ENCODE results near the gene SYT1.

The SYT1 gene

DNA sequence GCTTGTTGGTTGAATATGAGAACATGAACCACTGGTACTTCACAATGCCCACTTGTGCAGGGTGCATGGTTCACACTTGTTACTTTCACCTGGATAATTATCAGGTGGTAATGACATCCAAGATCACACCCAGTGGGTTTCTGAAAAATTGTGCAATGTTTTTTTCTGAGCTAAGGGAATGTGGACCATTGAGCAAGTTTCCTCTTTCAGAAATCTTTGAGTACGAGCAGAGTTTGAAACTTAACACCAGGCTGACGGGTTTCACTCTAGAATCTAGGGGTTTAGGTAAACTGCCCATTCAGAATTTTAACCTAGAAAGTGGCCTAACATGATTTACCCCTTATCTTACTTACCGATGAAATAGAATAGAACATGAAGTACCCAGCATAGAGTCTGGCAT is 436.6 kb downstream of the SYT1 start:
- no peak overlapping the region for H2AFZ ChIP-seq (ENCODE audit: low read depth, low read length, severe bottlenecking)

DNA sequence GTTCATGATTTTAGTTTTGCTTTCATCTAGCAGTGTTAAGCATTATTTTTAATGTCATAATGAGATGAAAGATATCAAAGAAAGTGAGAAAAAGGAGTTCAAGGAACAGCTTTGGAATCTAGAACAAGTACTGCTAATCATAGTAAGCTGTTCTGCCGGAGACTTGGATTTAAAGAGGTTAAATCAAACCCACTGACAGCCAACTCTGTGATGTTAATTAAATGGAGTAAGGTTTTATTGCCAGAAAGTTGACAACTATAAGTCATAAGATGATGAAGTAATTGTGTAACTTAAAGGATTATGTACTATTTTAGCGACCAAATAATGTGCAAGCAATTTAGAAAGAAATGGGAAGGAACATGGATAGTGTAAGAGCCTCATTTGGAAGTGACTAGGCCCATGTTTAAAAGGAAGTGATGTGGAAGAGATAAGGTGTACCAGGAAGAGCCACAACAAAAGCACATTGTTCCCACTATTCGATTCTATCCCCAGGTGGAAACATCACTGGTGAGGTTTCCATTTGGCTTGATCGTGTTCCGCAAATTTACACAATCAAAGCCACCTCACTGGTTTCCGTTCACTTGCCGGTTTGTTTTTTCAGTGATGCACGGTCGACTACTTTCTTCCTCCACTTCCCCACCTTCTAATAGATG is 437.7 kb downstream of the SYT1 start:
- H3K36me3 ChIP-seq (ENCODE audit: low read length) = no peaks in the 10 kb centered on the region
- no peak overlapping the region for H2AFZ ChIP-seq (ENCODE audit: low read depth, low read length, severe bottlenecking)
- TF ChIP-seq, protein P1, sequence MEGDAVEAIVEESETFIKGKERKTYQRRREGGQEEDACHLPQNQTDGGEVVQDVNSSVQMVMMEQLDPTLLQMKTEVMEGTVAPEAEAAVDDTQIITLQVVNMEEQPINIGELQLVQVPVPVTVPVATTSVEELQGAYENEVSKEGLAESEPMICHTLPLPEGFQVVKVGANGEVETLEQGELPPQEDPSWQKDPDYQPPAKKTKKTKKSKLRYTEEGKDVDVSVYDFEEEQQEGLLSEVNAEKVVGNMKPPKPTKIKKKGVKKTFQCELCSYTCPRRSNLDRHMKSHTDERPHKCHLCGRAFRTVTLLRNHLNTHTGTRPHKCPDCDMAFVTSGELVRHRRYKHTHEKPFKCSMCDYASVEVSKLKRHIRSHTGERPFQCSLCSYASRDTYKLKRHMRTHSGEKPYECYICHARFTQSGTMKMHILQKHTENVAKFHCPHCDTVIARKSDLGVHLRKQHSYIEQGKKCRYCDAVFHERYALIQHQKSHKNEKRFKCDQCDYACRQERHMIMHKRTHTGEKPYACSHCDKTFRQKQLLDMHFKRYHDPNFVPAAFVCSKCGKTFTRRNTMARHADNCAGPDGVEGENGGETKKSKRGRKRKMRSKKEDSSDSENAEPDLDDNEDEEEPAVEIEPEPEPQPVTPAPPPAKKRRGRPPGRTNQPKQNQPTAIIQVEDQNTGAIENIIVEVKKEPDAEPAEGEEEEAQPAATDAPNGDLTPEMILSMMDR (IDR thresholded peaks at IDR 0.05; ENCODE audit: insufficient read depth, low read length, poor library complexity, severe bottlenecking) = no peak
- no peak for TF ChIP-seq EZH2phosphoT487 (conservative IDR thresholded peaks at IDR 0.05; ENCODE audit: low read length)
- no peaks in the 10 kb centered on the region for H3K27me3 ChIP-seq (ENCODE audit: low read length)
- no peaks in the 10 kb centered on the region for H3K79me2 ChIP-seq (ENCODE audit: insufficient read depth, low read length)
- no peaks in the 10 kb centered on the region for H4K20me1 ChIP-seq (ENCODE audit: low read depth, low read length)
- no peak overlapping the region for H3K27ac ChIP-seq (ENCODE audit: low read depth, low read length)
- H3K9ac ChIP-seq (ENCODE audit: low read length) = no peak overlapping the region
- H3K4me3 ChIP-seq (ENCODE audit: insufficient read depth, low read length, poor library complexity, severe bottlenecking) = no peak overlapping the region
- no peak overlapping the region for H3K4me2 ChIP-seq (ENCODE audit: low read depth, low read length, poor library complexity, severe bottlenecking)
- H3K9me3 ChIP-seq (ENCODE audit: insufficient read depth, low read length) = no peaks in the 10 kb centered on the region
- H3K9me2 ChIP-seq (replicated peaks; ENCODE audit: insufficient read depth, low read length) = no peaks in the 10 kb centered on the region
- no peaks in the 10 kb centered on the region for H3F3A ChIP-seq (ENCODE audit: insufficient read depth)

More for the DNA sequence above, 436.6 kb downstream of the SYT1 start:
- no peaks in the 10 kb centered on the region for H3K79me2 ChIP-seq (ENCODE audit: insufficient read depth, low read length)
- no peak overlapping the region for H3K4me3 ChIP-seq (ENCODE audit: insufficient read depth, low read length, poor library complexity, severe bottlenecking)
- TF ChIP-seq, protein P1 (IDR thresholded peaks at IDR 0.05; ENCODE audit: insufficient read depth, low read length, poor library complexity, severe bottlenecking) = no peak
- TF ChIP-seq EZH2phosphoT487 (conservative IDR thresholded peaks at IDR 0.05; ENCODE audit: low read length) = no peak
- no peaks in the 10 kb centered on the region for H3K9me3 ChIP-seq (ENCODE audit: insufficient read depth, low read length)
- H3K4me2 ChIP-seq (ENCODE audit: low read depth, low read length, poor library complexity, severe bottlenecking) = no peak overlapping the region
- H3F3A ChIP-seq (ENCODE audit: insufficient read depth) = no peaks in the 10 kb centered on the region
- H3K27me3 ChIP-seq (ENCODE audit: low read length) = no peaks in the 10 kb centered on the region
- H3K27ac ChIP-seq (ENCODE audit: low read depth, low read length) = no peak overlapping the region
- H4K20me1 ChIP-seq (ENCODE audit: low read depth, low read length) = no peaks in the 10 kb centered on the region
- H3K9me2 ChIP-seq (replicated peaks; ENCODE audit: insufficient read depth, low read length) = no peaks in the 10 kb centered on the region
- no peak overlapping the region for H3K9ac ChIP-seq (ENCODE audit: low read length)
- no peaks in the 10 kb centered on the region for H3K36me3 ChIP-seq (ENCODE audit: low read length)

GRCh38 chr12:79307340-79307739 is 442.8 kb downstream of the SYT1 start:
- Histone ChIP-seq H3K27me3 (ENCODE audit: low read length) (no peaks in the 10 kb centered on the region), H3F3A (ENCODE audit: insufficient read depth) (no peaks in the 10 kb centered on the region), H3K9me2 (replicated peaks; ENCODE audit: insufficient read depth, low read length) (no peaks in the 10 kb centered on the region), H2AFZ (ENCODE audit: low read depth, low read length, severe bottlenecking) (no peak overlapping the region), H3K9me3 (ENCODE audit: insufficient read depth, low read length) (no peaks in the 10 kb centered on the region), H3K36me3 (ENCODE audit: low read length) (no peaks in the 10 kb centered on the region), H3K4me3 (ENCODE audit: insufficient read depth, low read length, poor library complexity, severe bottlenecking) (no peak overlapping the region), H3K9ac (ENCODE audit: low read length) (no peak overlapping the region), H3K27ac (ENCODE audit: low read depth, low read length) (no peak overlapping the region), H4K20me1 (ENCODE audit: low read depth, low read length) (no peaks in the 10 kb centered on the region), H3K79me2 (ENCODE audit: insufficient read depth, low read length) (no peaks in the 10 kb centered on the region), H3K4me2 (ENCODE audit: low read depth, low read length, poor library complexity, severe bottlenecking) (no peak overlapping the region)
- TF ChIP-seq EZH2phosphoT487 (conservative IDR thresholded peaks at IDR 0.05; ENCODE audit: low read length) = no peak
- TF ChIP-seq, protein P1 (IDR thresholded peaks at IDR 0.05; ENCODE audit: insufficient read depth, low read length, poor library complexity, severe bottlenecking) = no peak
